Stimulated activated CD4-positive, alpha-beta T cell treated with anti-CD3 and anti-CD28 coated beads, Interleukin-1b, Interleukin-23, amount 100 ng/mL, for 48 hours (primary cell): ENCODE data around the gene UXS1.
A peak's percentile ranks its signal among the peaks of the same experiment; 100 is the strongest.
"Not testable (repeated sequence)": the region's sequence is repeated elsewhere in the genome, so short reads cannot be mapped to it uniquely, and the experiment has no call there.

Experiments used
- DNase-seq: peaks from one replicate; pipeline ENCODE4 v3.0.0-alpha.2; 2020

Gene UXS1

GRCh38 chr2:106159866-106160785 lies 34.0 kb downstream of the UXS1 start:
- peak; percentile 70 for DNase-seq

- no peak for DNase-seq
Observed at GRCh38 chr2:106158871-106159270, 35.2 kb downstream of the UXS1 start.

- no peak for DNase-seq
Observed at GRCh38 chr2:106158131-106158530, 36.0 kb downstream of the UXS1 start.

- DNase-seq, result no peak
Observed at GRCh38 chr2:106157416-106157815, 36.7 kb downstream of the UXS1 start.

- DNase-seq, result no peak
Observed at GRCh38 chr2:106156305-106157296, 37.5 kb downstream of the UXS1 start.

GRCh38 chr2:106153781-106154180 lies 40.3 kb downstream of the UXS1 start:
- no peak for DNase-seq

- no peak for DNase-seq
Observed at GRCh38 chr2:106147665-106148064, 46.4 kb downstream of the UXS1 start.

GRCh38 chr2:106147159-106147558 lies 46.9 kb downstream of the UXS1 start:
- no peak for DNase-seq

GRCh38 chr2:106144621-106145331 lies 49.3 kb downstream of the UXS1 start:
- DNase-seq, result peak; percentile 57

- no peak for DNase-seq
Observed at GRCh38 chr2:106143495-106144215, 50.4 kb downstream of the UXS1 start.

GRCh38 chr2:106142683-106143082 lies 51.4 kb downstream of the UXS1 start:
- DNase-seq, result no peak

- DNase-seq, result no peak
Observed at GRCh38 chr2:106140913-106141312, 53.2 kb downstream of the UXS1 start.

GRCh38 chr2:106140113-106140512 lies 54.0 kb downstream of the UXS1 start:
- no peak for DNase-seq

GRCh38 chr2:106139238-106139935 lies 54.7 kb downstream of the UXS1 start:
- DNase-seq, result no peak

GRCh38 chr2:106138543-106139237 lies 55.4 kb downstream of the UXS1 start:
- DNase-seq, result no peak

- DNase-seq, result no peak
Observed at GRCh38 chr2:106137731-106138521, 56.2 kb downstream of the UXS1 start.

GRCh38 chr2:106131192-106131591 lies 62.9 kb downstream of the UXS1 start:
- DNase-seq, result not testable (repeated sequence)

GRCh38 chr2:106130251-106130998 lies 63.7 kb downstream of the UXS1 start:
- DNase-seq, result no peak

GRCh38 chr2:106129592-106129991 lies 64.5 kb downstream of the UXS1 start:
- DNase-seq, result no peak
